Measurements from ENCODE around the gene ZMIZ1.

ZMIZ1 gene

DNA sequence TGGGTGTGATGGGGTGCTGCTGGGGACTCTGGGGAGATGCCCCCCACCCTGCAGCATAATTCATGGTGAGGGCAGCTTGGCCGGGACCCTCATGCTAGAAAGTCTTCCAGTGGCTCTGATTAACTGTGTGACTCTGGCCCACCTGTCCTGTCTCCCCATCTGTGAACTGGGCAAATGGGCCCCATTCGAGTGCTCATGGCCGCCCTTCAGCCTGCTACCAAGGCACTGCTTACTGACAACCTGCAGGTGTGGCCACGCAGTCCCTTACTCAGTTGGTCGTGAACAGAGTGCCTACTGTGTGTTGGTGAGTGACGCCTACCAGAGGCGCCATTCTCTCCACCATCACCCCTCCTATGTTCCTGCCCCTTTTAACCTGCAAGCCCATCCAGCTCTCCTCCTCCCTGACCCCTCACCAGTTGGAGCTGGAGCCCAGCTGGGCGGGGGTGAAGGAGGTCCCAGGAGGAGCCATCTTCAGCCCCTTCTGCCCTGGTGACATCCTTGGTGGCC is 109.4 kb downstream of the ZMIZ1 start:
- no peaks in the 10 kb centered on the region for H3K9me3 Mint-ChIP-seq
- H3K36me3 Mint-ChIP-seq (ENCODE audit: low read depth), result peaks cover 90% of the 10 kb centered on the region
- H3K4me1 Mint-ChIP-seq (ENCODE audit: low read depth), result peaks cover 88% of the 10 kb centered on the region
- intact Hi-C loops (cut with micrococcal nuclease), result no loop called here
- H3K4me3 Mint-ChIP-seq, result no peak overlapping the region
- no peaks in the 10 kb centered on the region for H3K27me3 Mint-ChIP-seq
- no peak overlapping the region for H3K27ac Mint-ChIP-seq

DNA sequence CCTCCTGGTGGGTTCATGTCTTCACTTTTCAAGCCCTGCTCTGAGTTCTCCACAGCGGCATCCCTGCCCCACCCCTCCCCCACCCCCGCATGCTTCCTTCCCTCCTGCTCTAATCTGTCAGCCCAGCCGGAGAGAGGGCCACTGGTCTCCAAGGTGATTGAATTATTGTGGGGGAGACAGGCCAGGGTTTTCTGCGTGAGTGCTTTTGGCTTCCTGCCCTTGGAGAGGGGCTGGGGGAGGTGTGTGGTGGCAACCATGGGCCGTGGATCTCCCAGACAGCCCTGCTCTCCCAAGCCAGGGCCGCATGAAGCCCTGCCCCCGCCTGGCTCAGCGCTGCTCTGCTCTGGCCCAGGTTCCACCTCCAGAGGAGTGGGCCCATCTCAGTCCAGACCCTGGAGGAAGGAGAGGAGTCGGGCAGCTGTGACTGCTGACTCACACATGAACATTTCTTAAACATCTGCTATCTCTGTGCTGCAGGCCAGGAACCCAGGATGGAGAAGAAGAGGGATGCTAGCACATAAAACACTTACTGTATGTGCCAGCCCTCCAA is 109.9 kb downstream of the ZMIZ1 start:
- intact Hi-C loops (cut with micrococcal nuclease), result no loop called here
- Mint-ChIP-seq H3K4me3 (no peak overlapping the region), H3K9me3 (no peaks in the 10 kb centered on the region), H3K36me3 (ENCODE audit: low read depth) (peaks cover 92% of the 10 kb centered on the region), H3K4me1 (ENCODE audit: low read depth) (peaks cover 88% of the 10 kb centered on the region), H3K27ac (no peak overlapping the region), H3K27me3 (no peaks in the 10 kb centered on the region)

DNA sequence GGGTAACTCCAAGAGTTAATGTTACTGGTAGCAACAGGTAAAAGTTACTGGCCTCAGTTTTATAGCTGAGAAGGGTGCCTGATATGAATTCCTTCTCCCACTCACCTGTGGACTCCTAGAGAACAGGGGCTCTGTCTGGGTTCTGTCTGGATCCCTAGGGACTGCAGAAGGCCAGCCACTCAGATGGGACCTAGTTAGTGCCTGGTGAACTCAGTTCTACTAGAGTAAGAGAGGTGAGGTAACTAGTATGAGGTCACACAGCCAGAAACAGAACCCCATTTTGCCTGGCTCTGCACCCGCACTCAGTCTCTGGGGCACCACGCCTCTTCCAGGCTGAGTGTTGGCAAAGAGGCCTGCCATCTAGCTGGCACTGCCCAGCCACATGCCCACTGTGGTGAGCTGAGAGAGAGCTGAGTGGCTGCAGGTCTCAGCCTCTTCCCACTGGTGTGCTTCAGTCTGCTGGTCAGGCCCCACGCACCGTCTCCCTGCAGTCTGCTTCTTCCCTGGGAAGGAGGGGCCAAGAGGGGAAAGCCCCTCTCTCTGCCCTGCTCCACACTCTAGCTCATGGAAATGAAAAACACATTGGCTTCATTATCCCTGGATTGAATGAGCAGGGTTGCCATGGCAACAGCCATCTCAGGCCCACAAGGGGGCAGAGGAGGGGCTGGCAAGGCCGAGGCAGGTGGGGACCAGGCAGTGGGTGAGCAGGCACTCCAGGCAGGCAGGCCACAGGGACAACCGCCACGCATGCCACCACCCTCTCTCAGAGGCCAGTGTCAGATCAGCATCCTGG is 110.6 kb downstream of the ZMIZ1 start:
- Mint-ChIP-seq H3K27ac (no peak overlapping the region), H3K4me3 (no peak overlapping the region), H3K4me1 (ENCODE audit: low read depth) (peaks cover 88% of the 10 kb centered on the region), H3K27me3 (no peaks in the 10 kb centered on the region), H3K36me3 (ENCODE audit: low read depth) (peaks cover 91% of the 10 kb centered on the region), H3K9me3 (no peaks in the 10 kb centered on the region)
- intact Hi-C loops (cut with micrococcal nuclease), result no loop called here

DNA sequence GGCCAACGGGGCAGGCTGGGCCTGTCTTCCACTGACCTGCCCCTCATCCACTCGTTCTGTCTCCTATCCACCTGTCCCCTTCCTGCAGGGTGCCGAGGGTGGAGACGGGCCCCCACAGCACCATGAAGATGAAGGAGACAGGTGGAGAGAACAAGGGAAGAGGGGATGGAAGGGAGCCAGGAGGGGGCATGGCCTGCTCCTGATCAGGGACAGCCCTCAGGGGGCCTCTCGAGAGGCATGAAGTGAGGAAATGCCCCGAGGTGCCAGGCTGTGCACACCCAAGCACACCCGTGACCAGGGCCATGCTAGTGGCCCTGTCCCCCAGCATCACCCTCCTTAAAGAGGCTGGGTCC is 111.2 kb downstream of the ZMIZ1 start:
- no peaks in the 10 kb centered on the region for H3K9me3 Mint-ChIP-seq
- no peaks in the 10 kb centered on the region for H3K27me3 Mint-ChIP-seq
- no peak overlapping the region for H3K4me3 Mint-ChIP-seq
- H3K36me3 Mint-ChIP-seq (ENCODE audit: low read depth), result peaks cover 92% of the 10 kb centered on the region
- peaks cover 91% of the 10 kb centered on the region for H3K4me1 Mint-ChIP-seq (ENCODE audit: low read depth)
- H3K27ac Mint-ChIP-seq, result no peak overlapping the region
- intact Hi-C loops (cut with micrococcal nuclease), result no loop called here

DNA sequence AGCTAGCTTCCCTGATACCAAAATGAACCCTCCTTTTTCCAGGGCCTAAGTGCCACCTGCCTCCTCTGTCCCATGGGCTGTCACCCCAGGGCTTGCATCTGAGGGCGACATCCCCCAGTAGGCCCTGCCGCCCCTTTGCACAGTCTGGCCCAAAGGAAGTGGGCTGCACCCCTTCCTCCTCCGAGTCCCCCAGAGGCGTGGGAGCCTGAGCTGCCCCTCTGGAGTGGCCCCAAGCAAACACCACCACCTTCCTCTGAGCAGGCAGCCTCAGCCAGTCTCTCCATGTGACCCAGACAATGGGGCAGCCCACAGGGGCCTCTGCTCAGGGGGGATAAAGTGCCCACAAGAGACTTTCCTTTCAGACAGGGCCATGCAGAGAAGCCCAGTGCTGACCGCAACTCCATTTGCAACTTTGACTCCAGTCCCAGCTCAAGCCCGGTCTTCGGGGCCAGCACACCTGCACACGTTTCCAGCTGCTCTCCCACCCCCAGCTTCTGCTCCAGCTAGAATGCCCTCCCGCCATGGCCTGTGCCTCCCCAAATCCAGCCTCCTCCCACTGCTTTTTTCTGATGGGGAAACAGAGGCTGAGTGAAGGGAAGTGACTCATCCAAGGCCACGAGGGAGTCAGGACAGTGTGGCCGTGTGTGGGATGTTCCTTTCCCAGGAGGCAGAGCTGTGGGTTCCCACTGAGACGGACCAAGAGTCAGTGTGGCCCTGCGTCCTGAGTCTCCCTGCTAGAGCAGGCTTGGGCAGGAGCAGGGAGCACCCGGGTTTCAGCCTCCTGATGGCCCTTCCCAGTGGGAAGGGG is 111.9 kb downstream of the ZMIZ1 start:
- no peak overlapping the region for H3K4me3 Mint-ChIP-seq

DNA sequence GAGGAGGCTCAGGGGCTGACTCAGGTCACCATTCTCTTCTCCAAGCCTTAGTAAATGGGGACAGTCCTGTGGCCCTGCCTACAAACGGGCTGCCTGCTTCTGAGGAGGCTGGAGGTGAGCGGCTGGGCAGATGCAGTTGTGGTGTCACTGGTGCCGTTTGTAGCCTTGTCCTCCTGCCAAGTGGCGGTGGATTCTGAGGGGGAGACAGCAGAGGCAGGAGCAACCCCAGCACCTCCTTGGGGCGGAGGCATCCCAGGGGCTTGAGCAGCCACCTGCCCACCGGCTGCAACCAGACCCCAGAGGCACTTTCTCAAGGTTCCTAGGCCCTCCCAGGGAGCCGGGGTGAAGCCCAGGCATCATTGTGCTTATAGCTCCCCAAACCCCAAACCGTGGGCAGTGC is 112.5 kb downstream of the ZMIZ1 start:
- intact Hi-C loops (cut with micrococcal nuclease), result no loop called here
- Mint-ChIP-seq H3K4me1 (ENCODE audit: low read depth) (peaks cover 91% of the 10 kb centered on the region), H3K36me3 (ENCODE audit: low read depth) (peaks cover 94% of the 10 kb centered on the region)

More for the DNA sequence above, 111.9 kb downstream of the ZMIZ1 start:
- Mint-ChIP-seq H3K4me1 (ENCODE audit: low read depth) (peaks cover 91% of the 10 kb centered on the region), H3K36me3 (ENCODE audit: low read depth) (peaks cover 92% of the 10 kb centered on the region), H3K27me3 (no peaks in the 10 kb centered on the region), H3K9me3 (no peaks in the 10 kb centered on the region), H3K27ac (no peak overlapping the region)
- intact Hi-C loops (cut with micrococcal nuclease), result no loop called here

DNA sequence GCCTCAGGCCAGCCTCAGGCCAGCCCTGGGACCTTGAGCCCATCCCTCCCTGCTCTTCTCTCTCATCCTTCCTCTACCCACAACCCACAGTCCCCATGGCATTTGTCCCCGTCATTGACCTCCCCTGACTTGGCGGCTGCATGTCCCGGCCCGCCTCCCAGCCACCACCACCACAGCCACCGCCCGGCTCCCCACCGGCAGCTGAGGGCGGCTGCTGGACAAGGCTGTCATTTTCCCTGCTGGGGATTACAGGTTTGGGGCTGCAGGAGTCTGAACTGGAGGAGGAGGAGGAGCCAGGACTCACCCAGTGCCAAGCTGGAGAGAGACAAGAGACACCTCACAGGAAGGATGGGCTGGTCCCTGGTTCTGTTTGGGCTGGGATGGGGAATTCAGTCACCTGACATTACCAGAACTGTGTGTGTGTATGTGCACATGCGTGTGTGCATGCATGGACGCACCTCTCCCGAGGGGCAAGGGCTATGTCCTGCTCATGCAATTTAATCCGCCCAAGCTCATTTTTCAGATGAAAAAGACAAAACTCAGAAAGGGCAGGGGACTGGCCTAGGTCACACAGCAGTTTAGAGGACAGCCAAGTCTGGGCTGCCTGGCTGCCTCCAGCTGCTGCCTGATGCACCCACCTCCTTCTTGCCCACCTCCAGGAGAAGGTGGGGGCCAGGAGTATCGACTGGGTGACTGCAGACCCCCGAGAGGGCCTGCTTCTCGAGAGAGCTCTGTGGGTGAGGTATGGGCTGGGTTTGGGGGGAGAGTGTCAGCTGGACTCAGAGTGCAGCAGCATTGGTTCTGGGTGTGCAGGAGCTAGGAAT is 113.1 kb downstream of the ZMIZ1 start:
- no peaks in the 10 kb centered on the region for H3K9me3 Mint-ChIP-seq
- intact Hi-C loops (cut with micrococcal nuclease), result no loop called here
- H3K27me3 Mint-ChIP-seq, result no peaks in the 10 kb centered on the region
- H3K4me3 Mint-ChIP-seq, result no peak overlapping the region
- H3K4me1 Mint-ChIP-seq (ENCODE audit: low read depth), result peaks cover 92% of the 10 kb centered on the region
- no peak overlapping the region for H3K27ac Mint-ChIP-seq
- peaks cover 94% of the 10 kb centered on the region for H3K36me3 Mint-ChIP-seq (ENCODE audit: low read depth)

More for the DNA sequence above, 112.5 kb downstream of the ZMIZ1 start:
- no peaks in the 10 kb centered on the region for H3K9me3 Mint-ChIP-seq
- no peaks in the 10 kb centered on the region for H3K27me3 Mint-ChIP-seq
- no peak overlapping the region for H3K27ac Mint-ChIP-seq
- no peak overlapping the region for H3K4me3 Mint-ChIP-seq

DNA sequence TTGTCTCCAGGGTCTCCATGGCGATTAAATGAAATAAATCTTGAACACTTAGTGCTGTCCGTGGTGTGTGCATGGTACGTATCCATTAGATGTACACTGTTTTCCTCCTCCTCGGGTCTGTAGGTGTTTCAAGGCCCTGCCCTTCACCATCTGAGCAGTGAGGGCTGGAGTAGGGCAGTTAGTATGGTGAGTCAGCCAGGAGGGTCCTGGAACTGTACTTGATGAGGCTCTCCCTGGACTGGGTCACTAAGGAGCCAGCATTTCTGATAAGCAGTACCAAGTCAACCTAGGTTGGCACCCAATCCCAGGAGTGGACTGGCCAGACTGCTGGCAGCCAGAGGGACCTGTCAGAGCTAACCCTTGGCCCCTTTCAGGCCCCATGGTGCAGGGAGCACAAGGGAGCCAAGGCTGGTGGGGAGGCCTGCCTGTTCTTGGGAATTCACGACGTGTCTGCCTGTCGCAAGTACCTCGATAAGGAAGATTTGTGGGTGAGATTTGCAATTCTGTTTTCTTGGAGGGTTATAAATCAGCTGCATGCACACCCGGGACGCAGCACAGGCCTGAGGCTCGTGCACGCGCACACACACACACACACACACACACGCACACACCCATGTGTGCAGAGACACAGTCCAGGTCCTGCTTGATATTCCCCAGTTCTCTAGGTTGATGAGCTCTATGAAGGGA is 114.2 kb downstream of the ZMIZ1 start:
- H3K27ac Mint-ChIP-seq, result no peak overlapping the region
- H3K9me3 Mint-ChIP-seq, result no peaks in the 10 kb centered on the region
- H3K36me3 Mint-ChIP-seq (ENCODE audit: low read depth), result peaks cover 91% of the 10 kb centered on the region
- intact Hi-C loops (cut with micrococcal nuclease), result no loop called here
- H3K27me3 Mint-ChIP-seq, result no peaks in the 10 kb centered on the region
- H3K4me1 Mint-ChIP-seq (ENCODE audit: low read depth), result peaks cover 92% of the 10 kb centered on the region
- no peak overlapping the region for H3K4me3 Mint-ChIP-seq

DNA sequence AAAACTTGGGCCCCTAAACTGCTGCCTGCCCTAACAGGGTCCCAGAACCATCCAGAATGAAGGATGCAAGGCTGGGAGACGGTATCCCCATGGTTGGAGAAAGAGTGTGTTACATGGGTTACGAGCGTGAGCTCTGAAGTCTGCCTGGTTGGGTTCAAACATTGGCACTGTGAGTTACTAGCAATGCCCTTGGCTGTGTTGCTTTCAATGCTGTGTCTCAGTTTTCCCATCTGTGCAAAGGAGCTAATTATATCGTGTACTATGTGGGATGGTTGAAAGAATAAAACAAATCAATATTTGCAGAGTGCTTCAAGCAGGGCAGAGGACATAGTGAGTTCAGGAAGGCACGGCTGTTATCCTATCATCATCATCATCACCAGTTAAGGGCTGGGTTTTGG is 114.7 kb downstream of the ZMIZ1 start:
- H3K27me3 Mint-ChIP-seq, result no peaks in the 10 kb centered on the region
- H3K4me3 Mint-ChIP-seq, result no peak overlapping the region
- H3K27ac Mint-ChIP-seq, result no peak overlapping the region
- intact Hi-C loops (cut with micrococcal nuclease), result no loop called here
- no peaks in the 10 kb centered on the region for H3K9me3 Mint-ChIP-seq
- H3K36me3 Mint-ChIP-seq (ENCODE audit: low read depth), result peaks cover 86% of the 10 kb centered on the region
- peaks cover 92% of the 10 kb centered on the region for H3K4me1 Mint-ChIP-seq (ENCODE audit: low read depth)

DNA sequence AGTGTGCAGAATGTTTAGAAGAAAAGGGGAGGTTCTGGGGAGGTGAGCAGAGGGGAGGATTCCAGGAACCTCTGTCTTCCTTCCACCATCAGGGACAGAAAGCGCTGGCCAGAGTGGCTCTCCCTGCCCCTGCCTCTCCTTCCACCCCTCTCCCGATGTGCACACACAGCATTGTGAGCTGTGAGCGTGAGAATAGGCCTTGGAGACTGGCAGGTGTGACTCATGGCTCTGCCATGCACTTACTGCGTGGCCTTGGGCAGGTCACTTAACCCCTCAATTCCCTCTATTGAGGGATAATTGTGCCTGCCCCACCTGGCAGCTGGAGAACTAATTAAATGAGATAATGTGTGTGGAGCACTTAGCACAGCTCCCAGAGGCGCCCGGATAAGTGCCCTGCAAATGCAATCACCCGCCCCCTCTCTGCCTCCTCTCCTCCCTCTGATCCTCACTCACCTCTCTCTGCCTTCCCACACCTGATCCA is 115.4 kb downstream of the ZMIZ1 start:
- H3K27me3 Mint-ChIP-seq, result no peaks in the 10 kb centered on the region
- intact Hi-C loops (cut with micrococcal nuclease), result no loop called here
- H3K9me3 Mint-ChIP-seq, result no peaks in the 10 kb centered on the region
- no peak overlapping the region for H3K4me3 Mint-ChIP-seq
- peaks cover 92% of the 10 kb centered on the region for H3K4me1 Mint-ChIP-seq (ENCODE audit: low read depth)
- H3K36me3 Mint-ChIP-seq (ENCODE audit: low read depth), result peaks cover 86% of the 10 kb centered on the region
- no peak overlapping the region for H3K27ac Mint-ChIP-seq

DNA sequence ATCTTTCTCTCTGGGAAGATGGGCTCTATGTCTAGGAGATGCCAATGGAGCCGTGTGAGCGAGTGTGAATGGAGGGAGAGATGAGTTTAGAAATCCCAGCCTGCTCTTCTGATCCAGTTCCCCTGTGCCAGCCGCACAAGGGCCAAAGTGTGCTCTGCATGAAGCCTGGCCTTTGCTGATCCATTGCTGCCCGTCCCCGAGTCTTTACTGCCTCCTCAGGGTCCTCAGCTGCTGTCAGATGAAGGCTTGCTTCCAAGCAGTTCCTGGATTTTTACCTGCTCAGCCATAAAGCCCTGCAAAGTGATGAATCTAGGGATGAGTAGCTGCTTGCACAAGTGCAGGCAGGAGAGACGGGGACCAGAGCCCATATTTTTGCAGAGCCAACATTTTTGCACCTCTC is 115.9 kb downstream of the ZMIZ1 start:
- no peak overlapping the region for H3K4me3 Mint-ChIP-seq
- peaks cover 86% of the 10 kb centered on the region for H3K36me3 Mint-ChIP-seq (ENCODE audit: low read depth)
- H3K27me3 Mint-ChIP-seq, result no peaks in the 10 kb centered on the region
- intact Hi-C loops (cut with micrococcal nuclease), result no loop called here
- no peak overlapping the region for H3K27ac Mint-ChIP-seq
- no peaks in the 10 kb centered on the region for H3K9me3 Mint-ChIP-seq
- H3K4me1 Mint-ChIP-seq (ENCODE audit: low read depth), result peaks cover 92% of the 10 kb centered on the region

DNA sequence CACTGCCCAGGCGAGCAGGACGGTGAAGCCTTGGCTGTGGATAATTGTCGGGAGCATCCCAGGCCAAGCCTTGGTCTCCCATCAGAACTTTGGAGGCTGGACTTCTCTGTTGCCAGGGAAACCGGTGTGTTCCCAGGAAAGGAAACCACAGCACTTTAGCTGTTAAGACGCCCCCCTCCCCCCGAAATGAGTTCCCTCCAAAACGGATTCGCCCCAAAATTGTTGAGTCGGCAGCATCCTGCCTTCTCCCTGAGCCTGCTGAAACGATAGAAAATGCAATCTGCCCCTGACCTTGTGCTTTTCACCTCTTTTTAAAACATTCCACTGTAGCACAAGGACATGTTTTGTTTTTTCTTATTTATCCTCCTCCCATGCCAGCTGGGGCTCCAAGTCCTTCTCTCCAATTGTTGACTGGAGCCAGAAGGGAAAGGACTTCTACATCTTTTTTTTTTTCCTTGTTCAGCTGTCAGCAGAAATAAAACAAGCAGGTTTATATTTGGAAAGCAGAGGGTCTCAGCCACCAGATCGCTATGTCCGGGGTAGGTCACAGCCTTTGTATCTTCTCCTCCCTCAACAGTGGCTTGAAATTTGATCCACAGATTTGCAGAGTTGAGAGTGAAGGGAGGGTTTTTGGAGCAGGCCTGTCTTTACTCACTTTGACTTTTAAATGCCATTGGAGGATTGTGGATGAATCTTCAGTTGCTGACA is 116.5 kb downstream of the ZMIZ1 start:
- Mint-ChIP-seq H3K4me3 (no peak overlapping the region), H3K9me3 (no peaks in the 10 kb centered on the region), H3K4me1 (ENCODE audit: low read depth) (peaks cover 91% of the 10 kb centered on the region), H3K27ac (no peak overlapping the region), H3K36me3 (ENCODE audit: low read depth) (peaks cover 89% of the 10 kb centered on the region), H3K27me3 (no peaks in the 10 kb centered on the region)
- intact Hi-C loops (cut with micrococcal nuclease), result no loop called here

All from dendritic cell treated with granulocyte-macrophage colony-stimulating factor and Interleukin-4, amounts not matched to agents 40 ng/mL and 50 ng/mL, for 4 days (primary cell).